Adrenal gland (tissue), 12 donors: ENCODE results near the gene PLEKHH1. TPM values are rescaled to one million over a fixed set of nuclear protein-coding genes. Genes with fewer than 3 reads are reported as not detected.

ENCODE experiments used
- DNase-seq, 7 donors: peaks; one replicate each; pipeline ENCODE4 v3.0.0-alpha.2; 2019 to 2020
- H3K27ac ChIP-seq, 5 donors: fragments of 200-600 bp; sonication (generic) in 4 of 5; 1 replicate in 3 of 5; 2 replicates in 2 of 5; pipeline versions ENCODE4 v1.5.1 to v1.8.0; 2016 to 2020; ENCODE audit warnings: mild to moderate bottlenecking in 1 of 5
- H3K27me3 ChIP-seq: fragments of 200-600 bp; 2 replicates; pipeline ENCODE4 v1.8.0; 2021
- H3K36me3 ChIP-seq, 2 donors: fragments of 200-600 bp; replicated peaks in 1 of 2; 1 replicate in 1 of 2; 2 replicates in 1 of 2; pipeline versions ENCODE4 v1.5.1 to v1.8.0; 2018 to 2022
- H3K4me1 ChIP-seq, 2 donors: fragments of 200-600 bp; replicated peaks in 1 of 2; 1 replicate in 1 of 2; 2 replicates in 1 of 2; pipeline versions ENCODE4 v1.5.1 to v1.8.0; 2018 to 2021
- H3K4me3 ChIP-seq, 4 donors: fragments of 200-600 bp; sonication (generic) in 3 of 4; one replicate each; pipeline ENCODE4 v1.5.1; 2016 to 2018
- H3K9me3 ChIP-seq, 3 donors: fragments of 200-600 bp; sonication (generic) in 1 of 3; replicated peaks in 1 of 3; 1 replicate in 2 of 3; 2 replicates in 1 of 3; pipeline versions ENCODE4 v1.5.1 to v1.8.0; 2016 to 2021
- POLR2A ChIP-seq, 2 donors: fragments of 450-650 bp; IDR thresholded peaks; one replicate each; pipeline ENCODE4 v1.6.1; 2017; ENCODE audit warnings: antibody characterized with exemption in 2 of 2, mild to moderate bottlenecking in 2 of 2, moderate library complexity in 1 of 2
- WGBS, 4 donors: extraction: QIAGEN DNeasy Blood & Tissue Kit in 2 of 4; methylation state at CpG; one replicate each; pipeline versions ENCODE4 v1.1.5 to v1.1.7; 2013 to 2017; 5-methylcytosine and 5-hydroxymethylcytosine counted together
- intact Hi-C, 2 donors: fragments of 100-400 bp; cut with DNase I; formaldehyde crosslinking; loops; one replicate each; pipeline versions ENCODE4 v1.14.1 to v1.15.0; 2022 to 2023
- polyA plus RNA-seq, 3 donors: library from polyadenylated mRNA; stranded (reverse); fragments of 200-250 nt in 2 of 3; fragments of 350-450 nt in 1 of 3; fragmentation: Illumina TruSeq in 1 of 3; extraction: RNeasy Lipid Tissue Mini Kit (QIAGEN cat#74804) in 1 of 3; gene quantifications; one replicate each; pipeline ENCODE4 v1.2.3, GENCODE V29; 2013 to 2014
- total RNA-seq, 9 donors: library from RNA; depleted of rRNA in 4 of 9; stranded (reverse); fragments of >200 nt in 4 of 9; fragments of 120-200 nt in 1 of 9; fragmentation: NEBNext Ultra II Directional in 1 of 9; extraction: Animal tissue kit (Norgen Biotek cat#: 25700) in 1 of 9; gene quantifications; one replicate each; pipeline versions ENCODE4 v1.1.0 to v1.2.4, GENCODE V29; 2013 to 2023
- TF ChIP-seq, protein P1 (sequence below), 6 experiments: fragments of 450-650 bp in 4 of 6; fragments of 200-600 bp in 2 of 6; sonication (generic) in 1 of 6; IDR thresholded peaks; 1 replicate in 5 of 6; 2 replicates in 1 of 6; pipeline versions ENCODE4 v1.5.1 to v1.8.0; 2016 to 2021; ENCODE audit warnings: antibody characterized with exemption in 6 of 6, mild to moderate bottlenecking in 2 of 6, moderate library complexity in 1 of 6
- donor health status: healthy with polysubstance abuse.
- donor health status: Bipolar disorder and iron deficiency.
- donor health status: DM: yes; HTN: yes; CAD: no.
- donor health status: DM: no; HTN: no; CAD: no.
- donor health status: DM: no; HTN: no; CAD: no.
- donor health status: DM: yes; HTN: yes; CAD: no.

PLEKHH1 gene
- total and polyA plus RNA-seq, 12 donors, result 8.3 to 50.4 (median 20.2) TPM

- Histone ChIP-seq H3K9me3 (peaks cover 0 to 6% (median 0%) of the 10 kb centered on the region in 3 donors), H3K27ac (no peak overlapping the region), H3K4me1 (no peaks in the 10 kb centered on the region), H3K36me3 (no peaks in the 10 kb centered on the region), H3K4me3 (no peak overlapping the region), H3K27me3 (no peaks in the 10 kb centered on the region)
- TF ChIP-seq POLR2A (IDR thresholded peaks at IDR 0.05), result no peak
- TF ChIP-seq, protein P1, sequence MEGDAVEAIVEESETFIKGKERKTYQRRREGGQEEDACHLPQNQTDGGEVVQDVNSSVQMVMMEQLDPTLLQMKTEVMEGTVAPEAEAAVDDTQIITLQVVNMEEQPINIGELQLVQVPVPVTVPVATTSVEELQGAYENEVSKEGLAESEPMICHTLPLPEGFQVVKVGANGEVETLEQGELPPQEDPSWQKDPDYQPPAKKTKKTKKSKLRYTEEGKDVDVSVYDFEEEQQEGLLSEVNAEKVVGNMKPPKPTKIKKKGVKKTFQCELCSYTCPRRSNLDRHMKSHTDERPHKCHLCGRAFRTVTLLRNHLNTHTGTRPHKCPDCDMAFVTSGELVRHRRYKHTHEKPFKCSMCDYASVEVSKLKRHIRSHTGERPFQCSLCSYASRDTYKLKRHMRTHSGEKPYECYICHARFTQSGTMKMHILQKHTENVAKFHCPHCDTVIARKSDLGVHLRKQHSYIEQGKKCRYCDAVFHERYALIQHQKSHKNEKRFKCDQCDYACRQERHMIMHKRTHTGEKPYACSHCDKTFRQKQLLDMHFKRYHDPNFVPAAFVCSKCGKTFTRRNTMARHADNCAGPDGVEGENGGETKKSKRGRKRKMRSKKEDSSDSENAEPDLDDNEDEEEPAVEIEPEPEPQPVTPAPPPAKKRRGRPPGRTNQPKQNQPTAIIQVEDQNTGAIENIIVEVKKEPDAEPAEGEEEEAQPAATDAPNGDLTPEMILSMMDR (IDR thresholded peaks at IDR 0.05), result no peak
- intact Hi-C loops, result no loop called here
- no peak for DNase-seq
- 96 to 100% (median 99%) methylated on average over 1 of the region's 1 CpG for WGBS, 4 donors
Observed at GRCh38 chr14:67495827-67496226, 37.3 kb upstream of the PLEKHH1 start.

DNA sequence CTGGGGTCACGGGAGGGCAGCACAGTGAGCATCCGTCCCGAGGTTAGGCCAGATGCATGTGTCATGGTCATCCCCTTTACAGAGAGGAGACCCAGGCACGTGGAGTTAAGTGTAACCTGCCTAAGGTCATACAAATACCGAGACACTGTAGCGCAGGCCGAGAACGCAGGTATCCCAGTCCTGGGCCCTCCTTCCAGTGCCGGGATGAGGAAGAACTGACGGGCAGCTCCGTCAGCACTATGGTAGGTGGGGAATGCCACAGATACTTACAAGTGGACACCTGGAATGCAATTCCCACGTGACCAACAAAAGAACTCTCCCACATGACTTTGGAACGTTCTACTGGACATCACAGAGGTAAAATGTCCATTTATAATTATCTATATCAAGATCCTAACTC, 35.9 kb upstream of the PLEKHH1 start:
- H3K9me3 ChIP-seq, result peaks cover 0 to 6% (median 0%) of the 10 kb centered on the region in 3 donors
- WGBS, 4 donors, result 82 to 90% (median 88%) methylated on average over 8 to 13 of the region's 13 CpGs
- H3K36me3 ChIP-seq, result no peaks in the 10 kb centered on the region
- H3K4me1 ChIP-seq, result no peaks in the 10 kb centered on the region
- H3K4me3 ChIP-seq, result no peak overlapping the region
- H3K27ac ChIP-seq, result no peak overlapping the region
- TF ChIP-seq, protein P1 (IDR thresholded peaks at IDR 0.05), result no peak
- TF ChIP-seq POLR2A (IDR thresholded peaks at IDR 0.05), result no peak
- intact Hi-C loops, result no loop called here
- no peak for DNase-seq
- H3K27me3 ChIP-seq, result no peaks in the 10 kb centered on the region

DNA sequence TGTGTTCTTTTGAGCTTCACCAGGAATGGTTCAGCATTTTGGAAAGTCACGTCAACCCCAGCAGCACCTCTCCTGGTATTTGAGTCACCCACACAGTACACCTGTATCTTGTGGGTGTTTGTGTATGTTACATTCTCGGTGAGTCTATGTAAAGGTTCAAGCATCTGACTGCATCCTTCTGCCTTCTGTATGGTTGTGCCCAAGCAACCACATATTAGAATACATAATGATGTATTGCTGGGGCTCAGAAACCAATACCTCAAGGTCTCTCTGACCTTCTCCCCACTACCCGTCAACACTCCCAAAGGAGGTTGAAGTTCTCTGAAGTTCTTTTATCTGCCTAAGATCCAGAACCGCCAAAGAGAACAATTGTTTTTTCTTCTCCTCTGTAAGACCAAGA, 35.4 kb upstream of the PLEKHH1 start:
- Histone ChIP-seq H3K9me3 (peaks cover 0 to 6% (median 0%) of the 10 kb centered on the region in 3 donors), H3K27ac (no peak overlapping the region), H3K36me3 (no peaks in the 10 kb centered on the region), H3K4me3 (no peak overlapping the region), H3K27me3 (no peaks in the 10 kb centered on the region), H3K4me1 (no peaks in the 10 kb centered on the region)
- intact Hi-C loops, result no loop called here
- DNase-seq, result no peak
- 76 to 80% (median 77%) methylated on average over 4 of the region's 4 CpGs for WGBS, 4 donors
- no peak for TF ChIP-seq POLR2A (IDR thresholded peaks at IDR 0.05)
- TF ChIP-seq, protein P1 (IDR thresholded peaks at IDR 0.05), result no peak

DNA sequence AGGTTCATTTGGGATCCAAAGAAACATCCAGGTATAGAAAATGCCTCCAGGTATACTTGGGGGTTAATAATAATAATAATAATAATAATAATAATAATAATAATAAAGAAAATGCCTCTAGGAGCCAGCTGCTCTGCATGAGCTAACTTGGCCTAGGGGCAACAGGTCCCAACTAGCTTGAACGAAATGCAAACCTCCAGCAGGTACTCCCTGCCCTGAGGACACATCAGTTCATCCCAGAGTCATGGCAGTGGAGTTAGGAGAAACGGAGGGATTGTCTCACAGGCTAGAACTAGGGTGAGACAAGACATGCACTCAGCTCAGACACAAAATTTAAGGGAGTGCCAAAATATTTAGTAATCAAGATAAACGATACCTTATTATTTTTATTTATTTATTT, 32.1 kb upstream of the PLEKHH1 start:
- Histone ChIP-seq H3K4me3 (no peak overlapping the region), H3K27me3 (no peaks in the 10 kb centered on the region), H3K36me3 (no peaks in the 10 kb centered on the region), H3K4me1 (no peaks in the 10 kb centered on the region), H3K27ac (no peak overlapping the region), H3K9me3 (no peaks in the 10 kb centered on the region)
- WGBS, 4 donors, result 85 to 90% (median 88%) methylated on average over 3 of the region's 3 CpGs
- intact Hi-C loops, result no loop called here
- DNase-seq, result no peak
- TF ChIP-seq, protein P1 (IDR thresholded peaks at IDR 0.05), result no peak
- no peak for TF ChIP-seq POLR2A (IDR thresholded peaks at IDR 0.05)
